22Rv1 (cell line): Measurements from ENCODE around the gene GKN1.

Experiments
- H3K27ac ChIP-seq: fragments of 450-650 bp; 2 replicates; pipeline ENCODE4 v1.5.1; 2017
- CTCF ChIP-seq: fragments of 450-650 bp; IDR thresholded peaks from 2 replicates; pipeline ENCODE4 v1.5.1; 2017; ENCODE audit warnings: mild to moderate bottlenecking
- ZFX ChIP-seq: fragments of 450-650 bp; IDR thresholded peaks from 2 replicates; pipeline ENCODE4 v1.6.1; 2017; ENCODE audit warnings: antibody characterized with exemption, borderline replicate concordance

GKN1 gene

GRCh38 chr2:68959001-68959400 lies 15.4 kb upstream of the GKN1 start:
- no peak overlapping the region for H3K27ac ChIP-seq

GRCh38 chr2:68961380-68961779 lies 13.1 kb upstream of the GKN1 start:
- no peak overlapping the region for H3K27ac ChIP-seq
- no peak for TF ChIP-seq CTCF
- TF ChIP-seq ZFX, result no peak

More at GRCh38 chr2:68959001-68959400, 15.4 kb upstream of the GKN1 start:
- TF ChIP-seq ZFX (no peak), CTCF (no peak)

- no peak overlapping the region for H3K27ac ChIP-seq
- TF ChIP-seq ZFX, result no peak
Measured at GRCh38 chr2:68964282-68964681, 10.2 kb upstream of the GKN1 start.

GRCh38 chr2:68968221-68968620 lies 6.2 kb upstream of the GKN1 start:
- H3K27ac ChIP-seq, result no peak overlapping the region
- TF ChIP-seq CTCF (no peak), ZFX (no peak)

- TF ChIP-seq CTCF, result no peak
- no peak for TF ChIP-seq ZFX
- H3K27ac ChIP-seq, result no peak overlapping the region
Measured at GRCh38 chr2:68969736-68970490, 4.5 kb upstream of the GKN1 start.

GRCh38 chr2:68970566-68971265 lies 3.7 kb upstream of the GKN1 start:
- no peak overlapping the region for H3K27ac ChIP-seq

GRCh38 chr2:68971591-68972231 lies 2.7 kb upstream of the GKN1 start:
- H3K27ac ChIP-seq, result no peak overlapping the region

More at GRCh38 chr2:68970566-68971265, 3.7 kb upstream of the GKN1 start:
- TF ChIP-seq CTCF, result no peak
- TF ChIP-seq ZFX, result no peak

More at GRCh38 chr2:68971591-68972231, 2.7 kb upstream of the GKN1 start:
- TF ChIP-seq CTCF (no peak), ZFX (no peak)
